ENCODE measurements around the gene AMPD2.
A peak's percentile ranks its signal among the peaks of the same experiment; 100 is the strongest.

GRCh38 chr1:109598655-109599054 is 21.0 kb upstream of the AMPD2 start:
- peak; percentile 24 for TF ChIP-seq CTCF (IDR thresholded peaks at IDR 0.05; ENCODE audit: low read depth, low read length, poor library complexity, severe bottlenecking)
- no peak for TF ChIP-seq EZH2phosphoT487 (IDR thresholded peaks at IDR 0.05; ENCODE audit: borderline replicate concordance, low read length)

Data from DOHH2 (cell line).